NCI-H748 treated with DMSO at 0.1 percent for 48 hours (cell line): ENCODE measurements around the gene ZC3H15.
A peak's percentile ranks its signal among the peaks of the same experiment; 100 is the strongest.
"Not testable (repeated sequence)": the region's sequence is repeated elsewhere in the genome, so short reads cannot be mapped to it uniquely, and the experiment has no call there.

Source experiments
- DNase-seq: peaks from one replicate; lab custom pipeline; 2025; lab: John Stamatoyannopoulos, UW

ZC3H15 gene

DNA sequence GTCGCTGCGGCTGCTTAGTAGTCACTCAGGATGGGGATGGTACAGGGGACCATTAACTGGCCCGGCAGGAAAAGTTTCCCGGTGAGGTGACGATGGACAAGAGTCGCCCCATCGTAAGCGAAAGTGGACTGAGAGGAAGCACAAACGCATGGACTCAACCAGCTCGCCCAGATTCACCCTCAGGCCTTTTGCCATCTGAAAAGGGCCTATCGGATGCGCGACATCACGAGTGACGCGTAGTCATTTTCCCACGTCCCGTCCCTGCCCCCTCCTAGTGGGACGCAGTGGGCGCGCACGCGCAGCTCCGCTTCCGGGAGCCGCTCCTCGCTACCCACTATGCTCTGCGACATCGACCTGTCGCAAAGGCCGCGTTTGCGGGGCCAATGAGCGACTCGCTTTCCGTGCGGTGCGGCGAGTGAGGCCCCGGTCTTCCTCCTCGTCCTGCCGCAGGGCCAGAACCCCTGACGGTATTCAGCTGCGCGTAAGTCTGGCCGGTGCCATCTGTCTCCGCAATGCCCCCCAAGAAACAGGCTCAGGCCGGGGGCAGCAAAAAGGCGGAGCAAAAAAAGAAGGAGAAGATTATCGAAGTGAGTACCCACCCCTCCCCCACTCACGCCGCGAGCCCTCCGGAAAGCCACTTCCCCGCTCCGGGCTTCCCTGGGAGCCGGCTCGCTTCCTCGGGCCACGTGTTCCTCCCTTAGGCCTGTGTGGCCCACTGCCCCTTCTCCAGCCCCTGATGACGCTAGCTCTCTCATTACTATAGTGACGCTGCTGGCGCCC lies at the start of gene ZC3H15:
TSS of gene ZC3H15 (plus strand) at position 390 of the 780 bp plus-strand sequence. CDS start at position 513, 123 bp downstream.
- DNase-seq = peak; percentile 91

DNA sequence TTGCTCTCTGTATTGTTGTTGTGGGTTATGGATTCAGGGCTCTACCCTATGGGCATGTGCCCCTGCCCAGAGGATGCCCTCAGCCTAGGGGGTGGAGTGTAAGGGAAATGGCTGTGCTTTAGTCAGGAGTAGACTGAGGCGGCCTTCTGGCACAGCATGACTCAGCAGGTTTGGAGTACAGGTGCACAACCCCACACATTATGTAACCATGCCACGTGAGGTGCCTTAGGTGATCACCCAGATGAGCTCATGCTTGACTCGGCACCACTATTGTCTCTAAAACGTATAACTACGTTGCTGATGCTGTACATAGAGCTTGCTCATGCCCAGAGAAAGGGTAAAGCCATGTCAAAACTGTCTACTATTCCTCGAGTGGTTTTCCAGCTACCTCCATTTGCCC lies 48.3 kb upstream of the ZC3H15 start:
- no peak for DNase-seq

GRCh38 chr2:186439673-186440095 lies 46.4 kb upstream of the ZC3H15 start:
- not testable (repeated sequence) for DNase-seq

- no peak for DNase-seq
These were observed 45.6 kb upstream of the ZC3H15 start for GRCh38 chr2:186440506-186440905.

DNA sequence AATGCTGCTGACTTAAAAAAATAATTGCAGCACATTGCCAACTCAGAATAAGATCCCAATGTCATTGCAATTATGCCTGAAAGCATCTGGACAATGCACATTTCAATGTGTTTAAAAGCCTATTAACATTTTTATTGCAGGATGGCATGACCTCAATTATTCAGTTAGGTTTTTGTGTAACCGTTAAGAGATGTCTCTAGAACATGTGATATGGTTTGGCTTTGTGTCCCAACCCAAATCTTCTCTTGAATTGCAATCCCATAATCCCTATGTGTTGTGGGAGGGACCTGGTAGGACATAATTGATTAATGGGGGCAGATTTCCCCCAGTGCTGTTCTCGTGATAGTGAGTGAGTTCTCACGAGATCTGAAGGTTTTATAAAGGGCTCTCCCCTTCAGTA lies 43.2 kb upstream of the ZC3H15 start:
- DNase-seq = no peak

DNA sequence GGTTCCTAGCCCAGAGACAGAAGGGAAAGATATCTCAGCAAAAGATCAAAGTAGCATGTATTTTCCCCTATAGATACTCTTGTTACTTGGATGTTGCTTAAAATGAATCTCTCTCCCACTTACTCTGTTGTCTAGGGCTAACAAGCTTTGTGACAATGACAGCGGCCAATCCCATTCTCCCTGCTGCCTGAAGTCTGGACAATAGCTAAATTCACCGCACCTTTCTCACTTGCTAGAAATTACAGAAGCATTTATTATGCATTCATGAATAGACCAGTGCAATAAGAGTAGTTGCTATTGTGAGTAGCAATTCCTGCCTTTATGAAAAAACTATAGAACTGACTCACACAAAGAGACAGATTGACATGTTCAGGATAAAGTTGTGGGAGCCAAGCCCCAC lies 42.2 kb upstream of the ZC3H15 start:
- DNase-seq = no peak

- DNase-seq = no peak
These were observed 40.6 kb upstream of the ZC3H15 start for GRCh38 chr2:186445506-186445905.

GRCh38 chr2:186455613-186456012 lies 30.4 kb upstream of the ZC3H15 start:
- DNase-seq = no peak

DNA sequence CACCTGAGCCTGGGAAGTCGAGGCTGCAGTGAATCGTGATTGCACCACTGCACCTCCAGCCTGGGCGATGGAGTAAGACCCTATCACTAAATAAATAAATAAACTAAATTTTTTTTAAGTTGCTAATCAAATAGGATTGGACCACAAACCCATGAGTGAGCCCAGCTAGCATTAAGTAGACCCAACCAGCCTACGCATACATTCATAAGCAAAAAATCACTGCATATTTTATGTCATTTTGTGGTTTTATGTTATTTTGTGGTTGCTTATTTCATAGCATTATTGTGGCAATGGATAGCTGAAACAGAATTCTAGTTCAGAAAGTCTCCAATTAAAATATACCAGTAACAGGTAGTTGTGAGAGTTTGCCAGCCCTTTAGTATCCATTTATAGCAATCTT lies 29.1 kb upstream of the ZC3H15 start:
- DNase-seq = no peak

DNA sequence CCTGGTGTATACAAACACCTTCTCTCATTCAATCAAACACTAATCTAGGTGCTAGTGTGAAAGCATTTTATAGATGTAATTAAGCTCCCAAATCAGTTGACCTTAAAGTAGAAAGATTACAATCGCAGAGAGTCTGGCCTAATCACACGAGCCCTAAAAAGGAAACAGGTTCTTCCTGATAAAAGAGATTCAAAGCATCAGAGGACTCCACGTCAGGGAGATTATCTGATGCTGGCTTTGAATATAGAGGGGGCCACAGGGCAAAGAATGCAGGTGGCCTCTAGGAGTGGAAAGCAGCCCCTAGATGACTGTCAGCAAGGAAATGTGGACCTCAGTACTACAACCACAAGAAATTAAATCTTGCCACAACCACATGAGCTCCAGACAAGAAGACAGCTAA lies 28.2 kb upstream of the ZC3H15 start:
- no peak for DNase-seq

- DNase-seq = peak; percentile 74
These were observed 27.1 kb upstream of the ZC3H15 start for GRCh38 chr2:186459009-186459408.

- peak; percentile 26 for DNase-seq
These were observed 25.6 kb upstream of the ZC3H15 start for GRCh38 chr2:186460465-186460864.

- no peak for DNase-seq
These were observed 19.3 kb upstream of the ZC3H15 start for GRCh38 chr2:186466743-186467142.

DNA sequence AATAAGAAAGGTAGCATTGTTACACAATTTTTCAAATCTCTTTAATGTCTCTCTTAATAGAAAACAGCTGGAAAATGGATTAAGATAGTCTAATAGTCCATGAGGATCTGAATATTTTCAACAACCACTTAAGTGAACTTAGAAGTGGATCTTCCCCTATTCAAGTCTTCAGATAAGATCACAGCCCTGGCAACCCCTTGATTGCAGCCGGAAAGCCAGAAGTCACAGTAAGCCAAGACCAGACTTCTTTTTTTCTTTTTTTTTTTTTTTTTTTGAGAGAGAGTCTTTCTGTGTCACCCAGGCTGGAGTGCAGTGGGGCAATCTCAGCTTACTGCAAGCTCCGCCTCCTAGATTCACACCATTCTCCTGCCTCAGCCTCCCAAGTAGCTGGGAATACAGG lies 18.6 kb upstream of the ZC3H15 start:
- DNase-seq = no peak

DNA sequence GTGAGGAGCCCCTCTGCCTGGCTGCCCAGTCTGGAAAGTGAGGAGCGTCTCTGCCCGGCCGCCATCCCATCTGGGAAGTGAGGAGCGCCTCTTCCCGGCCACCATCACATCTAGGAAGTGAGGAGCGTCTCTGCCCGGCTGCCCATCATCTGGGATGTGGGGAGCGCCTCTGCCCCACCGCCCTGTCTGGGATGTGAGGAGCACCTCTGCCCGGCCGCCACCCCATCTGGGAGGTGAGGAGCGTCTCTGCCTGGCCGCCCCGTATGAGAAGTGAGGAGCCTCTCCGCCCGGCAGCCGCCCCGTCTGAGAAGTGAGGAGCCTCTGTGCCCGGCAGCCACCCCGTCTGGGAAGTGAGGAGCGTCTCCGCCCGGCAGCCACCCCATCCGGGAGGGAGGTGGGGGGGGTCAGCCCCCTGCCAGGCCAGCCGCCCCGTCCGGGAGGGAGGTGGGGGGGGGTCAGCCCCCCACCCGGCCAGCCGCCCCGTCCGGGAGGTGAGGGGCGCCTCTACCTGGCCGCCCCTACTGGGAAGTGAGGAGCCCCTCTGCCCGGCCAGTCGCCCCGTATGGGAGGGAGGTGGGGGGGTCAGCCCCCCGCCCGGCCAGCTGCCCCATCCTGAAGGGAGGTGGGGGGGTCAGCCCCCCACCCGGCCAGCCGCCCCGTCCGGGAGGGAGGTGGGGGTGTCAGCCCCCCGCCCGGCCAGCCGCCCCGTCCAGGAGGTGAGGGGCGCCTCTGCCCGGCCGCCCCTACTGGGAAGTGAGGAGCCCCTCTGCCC lies 13.2 kb upstream of the ZC3H15 start:
- not testable (repeated sequence) for DNase-seq

DNA sequence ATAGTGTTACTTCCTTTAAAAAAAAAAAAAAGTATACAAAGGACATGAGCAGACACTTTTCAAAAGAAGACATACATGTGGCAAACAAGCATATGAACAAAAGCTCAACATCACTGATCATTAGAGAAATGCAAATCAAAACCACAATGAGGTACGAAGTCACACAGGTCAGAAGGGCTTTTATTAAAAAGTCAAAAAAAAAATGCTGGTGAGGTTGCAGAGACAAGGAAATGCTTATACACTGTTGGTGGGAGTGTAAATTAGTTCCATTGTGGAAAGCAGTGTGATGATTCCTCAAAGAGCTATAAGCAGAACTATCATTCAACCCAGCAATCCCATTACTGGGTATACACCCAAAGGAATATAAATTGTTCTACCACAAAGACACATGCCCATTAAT lies 11.8 kb upstream of the ZC3H15 start:
- DNase-seq = not testable (repeated sequence)

DNA sequence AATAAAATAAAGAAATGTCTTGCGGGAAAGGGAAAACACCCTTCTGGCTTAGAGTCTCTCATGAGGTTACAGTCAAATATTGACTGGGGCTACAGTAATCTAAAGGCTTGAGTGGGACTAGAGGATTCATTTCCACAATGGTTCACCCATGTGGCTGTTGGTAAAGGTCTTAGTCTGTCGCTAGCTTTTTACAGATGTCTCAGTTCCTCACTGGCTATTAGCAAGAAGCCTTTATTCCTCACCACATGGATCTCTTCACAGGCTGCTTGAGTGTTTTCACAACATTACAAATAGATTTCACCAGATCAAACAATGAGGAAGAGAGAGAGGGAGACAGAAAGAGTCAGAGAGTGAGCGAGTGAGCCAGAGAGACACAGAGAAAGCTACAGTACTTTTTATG lies 8.3 kb upstream of the ZC3H15 start:
- no peak for DNase-seq

GRCh38 chr2:186480991-186481390 lies 5.1 kb upstream of the ZC3H15 start:
- no peak for DNase-seq

GRCh38 chr2:186484062-186484735 lies 1.9 kb upstream of the ZC3H15 start:
- DNase-seq = no peak

DNA sequence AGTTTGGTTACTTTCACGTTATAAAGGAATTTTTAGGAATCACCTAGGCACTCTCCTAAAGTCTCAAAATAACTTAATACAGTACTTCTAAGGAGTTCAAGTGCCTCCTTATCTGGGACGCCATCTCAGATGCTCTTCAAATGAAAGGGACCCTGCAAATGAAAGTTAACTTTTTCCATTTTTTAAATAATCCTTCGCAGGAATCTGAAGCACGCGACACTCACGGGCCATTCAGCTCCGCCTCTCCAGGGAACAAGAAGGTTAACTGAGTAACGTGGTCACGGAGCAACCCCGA lies 537 bp upstream of the ZC3H15 start:
- DNase-seq = no peak

GRCh38 chr2:186486651-186487647 lies 889 bp downstream of the ZC3H15 start:
- peak; percentile 56 for DNase-seq
